ENCODE data around the gene SULT2B1. TPM values are rescaled to one million over a fixed set of nuclear protein-coding genes. Genes with fewer than 3 reads are reported as not detected.
"Not testable (repeated sequence)": the region's sequence is repeated elsewhere in the genome, so short reads cannot be mapped to it uniquely, and the experiment has no call there.

The SULT2B1 gene
- total RNA-seq, 2 donors from 2014 or later, result 0.35 to 2.4 TPM

GRCh38 chr19:48514123-48514458 is 37.9 kb upstream of the SULT2B1 start:
- no peak for TF ChIP-seq CTCF (conservative IDR thresholded peaks at IDR 0.05)
- Mint-ChIP-seq H3K9me3 (no peaks in the 10 kb centered on the region), H3K4me1 (peaks cover 7% of the 10 kb centered on the region), H3K27ac (peak overlapping the region; percentile 2), H3K4me3 (no peak overlapping the region), H3K36me3 (ENCODE audit: low read depth) (no peaks in the 10 kb centered on the region), H3K27me3 (ENCODE audit: insufficient read depth) (peaks cover 18% of the 10 kb centered on the region)
- Histone ChIP-seq H3K4me3 (ENCODE audit: low read length) (peak overlapping the region; percentile 83), H3K27ac (ENCODE audit: low read depth, low read length) (no peak overlapping the region), H3K27me3 (ENCODE audit: control insufficient read depth, insufficient read depth, low read length, poor library complexity, severe bottlenecking) (peaks cover 19% of the 10 kb centered on the region), H3K36me3 (ENCODE audit: control insufficient read depth, insufficient read depth, low read length) (no peaks in the 10 kb centered on the region), H3K9me3 (ENCODE audit: control insufficient read depth, low read length) (no peaks in the 10 kb centered on the region), H3K9ac (ENCODE audit: extremely low read depth, low read length, poor library complexity, severe bottlenecking) (no peak overlapping the region), H3K4me1 (ENCODE audit: control insufficient read depth, insufficient read depth, low read length) (no peaks in the 10 kb centered on the region)
- WGBS, 2 experiments (ENCODE audit: insufficient coverage in 1 of 2, insufficient read length in 1 of 2), result 62 to 82% methylated on average over 8 to 11 of the region's 11 CpGs
- DNase-seq, result no peak

- H3K4me1 Mint-ChIP-seq, result no peaks in the 10 kb centered on the region
- no peaks in the 10 kb centered on the region for H3K4me1 ChIP-seq (ENCODE audit: control insufficient read depth, insufficient read depth, low read length)
- H3K27me3 ChIP-seq (ENCODE audit: control insufficient read depth, insufficient read depth, low read length, poor library complexity, severe bottlenecking), result peaks cover 19% of the 10 kb centered on the region
- no peaks in the 10 kb centered on the region for H3K9me3 Mint-ChIP-seq
- H3K9ac ChIP-seq (ENCODE audit: extremely low read depth, low read length, poor library complexity, severe bottlenecking), result no peak overlapping the region
- H3K27me3 Mint-ChIP-seq (ENCODE audit: insufficient read depth), result peaks cover 1% of the 10 kb centered on the region
- H3K4me3 Mint-ChIP-seq, result no peak overlapping the region
- no peaks in the 10 kb centered on the region for H3K36me3 Mint-ChIP-seq (ENCODE audit: low read depth)
- no peaks in the 10 kb centered on the region for H3K9me3 ChIP-seq (ENCODE audit: control insufficient read depth, low read length)
- H3K4me3 ChIP-seq (ENCODE audit: low read length), result no peak overlapping the region
- DNase-seq, result peak; percentile 52
- no peaks in the 10 kb centered on the region for H3K36me3 ChIP-seq (ENCODE audit: control insufficient read depth, insufficient read depth, low read length)
- H3K27ac Mint-ChIP-seq, result no peak overlapping the region
- no peak for TF ChIP-seq CTCF (conservative IDR thresholded peaks at IDR 0.05)
- H3K27ac ChIP-seq (ENCODE audit: low read depth, low read length), result no peak overlapping the region
- WGBS, 2 experiments (ENCODE audit: insufficient coverage in 1 of 2, insufficient read length in 1 of 2), result 87 to 92% methylated on average over 8 of the region's 8 CpGs
These were observed 35.4 kb upstream of the SULT2B1 start for GRCh38 chr19:48516536-48516935.

GRCh38 chr19:48518207-48518606 is 33.8 kb upstream of the SULT2B1 start:
- no peak for TF ChIP-seq CTCF (conservative IDR thresholded peaks at IDR 0.05)
- peaks cover 3% of the 10 kb centered on the region for H3K27me3 ChIP-seq (ENCODE audit: control insufficient read depth, insufficient read depth, low read length, poor library complexity, severe bottlenecking)
- no peaks in the 10 kb centered on the region for H3K4me1 ChIP-seq (ENCODE audit: control insufficient read depth, insufficient read depth, low read length)
- WGBS, 2 experiments (ENCODE audit: insufficient coverage in 1 of 2, insufficient read length in 1 of 2), result 79 to 100% methylated on average over 1 to 3 of the region's 3 CpGs
- no peak overlapping the region for H3K27ac Mint-ChIP-seq
- H3K4me3 Mint-ChIP-seq, result no peak overlapping the region
- H3K9ac ChIP-seq (ENCODE audit: extremely low read depth, low read length, poor library complexity, severe bottlenecking), result no peak overlapping the region
- no peaks in the 10 kb centered on the region for H3K36me3 ChIP-seq (ENCODE audit: control insufficient read depth, insufficient read depth, low read length)
- H3K36me3 Mint-ChIP-seq (ENCODE audit: low read depth), result no peaks in the 10 kb centered on the region
- H3K27me3 Mint-ChIP-seq (ENCODE audit: insufficient read depth), result peaks cover 3% of the 10 kb centered on the region
- H3K4me1 Mint-ChIP-seq, result no peaks in the 10 kb centered on the region
- H3K9me3 ChIP-seq (ENCODE audit: control insufficient read depth, low read length), result no peaks in the 10 kb centered on the region
- no peak overlapping the region for H3K27ac ChIP-seq (ENCODE audit: low read depth, low read length)
- H3K9me3 Mint-ChIP-seq, result no peaks in the 10 kb centered on the region
- DNase-seq, result no peak
- H3K4me3 ChIP-seq (ENCODE audit: low read length), result no peak overlapping the region

- not testable (repeated sequence) for H3K27ac ChIP-seq (ENCODE audit: low read depth, low read length); H3K27me3 Mint-ChIP-seq (ENCODE audit: insufficient read depth); H3K4me1 Mint-ChIP-seq; H3K4me1 ChIP-seq (ENCODE audit: control insufficient read depth, insufficient read depth, low read length); H3K27ac Mint-ChIP-seq; H3K4me3 Mint-ChIP-seq; H3K36me3 Mint-ChIP-seq (ENCODE audit: low read depth); DNase-seq; H3K9me3 Mint-ChIP-seq; H3K36me3 ChIP-seq (ENCODE audit: control insufficient read depth, insufficient read depth, low read length); H3K9me3 ChIP-seq (ENCODE audit: control insufficient read depth, low read length); H3K9ac ChIP-seq (ENCODE audit: extremely low read depth, low read length, poor library complexity, severe bottlenecking); H3K4me3 ChIP-seq (ENCODE audit: low read length); H3K27me3 ChIP-seq (ENCODE audit: control insufficient read depth, insufficient read depth, low read length, poor library complexity, severe bottlenecking)
- 83 to 90% methylated on average over 4 of the region's 4 CpGs for WGBS, 2 experiments (ENCODE audit: insufficient coverage in 1 of 2, insufficient read length in 1 of 2)
These were observed 32.5 kb upstream of the SULT2B1 start for GRCh38 chr19:48519426-48519825.
